Measurements from ENCODE around the gene ACD.

ACD gene

GRCh38 chr16:67645397-67646121 lies 14.5 kb downstream of the ACD start:
- no peak for DNase-seq

GRCh38 chr16:67644038-67644437 lies 16.0 kb downstream of the ACD start:
- no peak for DNase-seq

DNA sequence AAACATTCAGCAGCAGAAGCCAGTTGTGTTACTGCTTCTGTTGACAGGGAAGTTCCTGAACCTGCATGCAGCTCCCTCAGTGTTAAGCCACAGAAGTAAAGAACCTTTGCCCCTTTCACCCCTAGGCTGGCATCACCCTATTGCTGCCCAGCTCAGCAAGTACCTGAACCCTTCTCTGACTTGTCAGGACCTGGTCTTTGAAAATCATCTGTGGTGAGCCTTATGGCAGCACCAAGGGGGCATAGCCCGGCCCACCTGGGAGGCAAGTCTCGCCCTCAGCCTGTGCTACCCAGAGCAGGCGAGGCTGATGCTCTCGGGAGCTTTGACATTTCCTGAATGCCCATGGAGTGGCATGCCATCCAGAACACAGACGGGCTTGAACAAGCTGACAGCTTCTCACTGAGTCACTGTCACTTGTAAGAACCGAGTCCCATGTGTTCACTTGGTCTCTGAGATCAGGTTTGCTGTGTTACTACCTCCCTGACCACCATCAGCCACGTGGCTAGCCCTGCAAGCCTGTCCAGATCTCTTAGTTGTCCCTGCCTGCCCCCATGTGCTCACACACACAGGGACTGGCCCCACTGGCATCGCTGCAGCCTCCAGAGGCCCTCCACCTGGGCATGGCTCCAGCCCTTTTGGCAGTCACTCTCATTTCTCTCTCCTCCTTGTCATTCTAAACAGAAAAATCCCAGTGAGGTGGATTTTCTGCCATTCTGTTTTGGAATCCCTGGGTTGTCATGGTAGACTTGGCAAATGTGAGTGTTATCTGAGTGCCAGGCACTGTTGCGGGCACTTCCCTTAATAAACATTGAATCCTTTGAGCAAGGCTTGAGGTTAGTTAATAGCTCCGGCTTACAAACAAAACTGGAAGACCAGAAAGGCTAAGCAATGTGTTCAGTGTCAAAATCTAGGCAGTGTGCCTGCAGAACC lies 18.0 kb downstream of the ACD start:
- no peak for DNase-seq

GRCh38 chr16:67637625-67638024 lies 22.4 kb downstream of the ACD start:
- DNase-seq = no peak

DNA sequence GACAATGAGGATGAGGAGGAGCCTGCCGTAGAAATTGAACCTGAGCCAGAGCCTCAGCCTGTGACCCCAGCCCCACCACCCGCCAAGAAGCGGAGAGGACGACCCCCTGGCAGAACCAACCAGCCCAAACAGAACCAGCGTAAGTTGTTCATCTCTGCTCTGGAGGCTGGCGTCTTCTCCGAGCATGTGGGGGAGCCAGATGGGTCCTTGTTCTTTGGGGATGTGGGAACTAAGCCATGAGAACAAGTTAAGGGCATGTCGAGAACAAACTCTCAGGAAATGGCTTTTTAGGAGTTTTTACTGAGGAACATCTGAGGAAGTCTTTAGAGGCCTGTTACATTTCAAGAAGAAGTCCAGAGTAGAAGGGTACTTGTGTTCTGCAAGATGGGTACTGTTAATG lies 23.3 kb downstream of the ACD start:
- no peak for DNase-seq

- DNase-seq = no peak
Observed at GRCh38 chr16:67632415-67633172, 27.5 kb downstream of the ACD start.

GRCh38 chr16:67628216-67628615 lies 31.8 kb downstream of the ACD start:
- DNase-seq = no peak

GRCh38 chr16:67613808-67614207 lies 46.3 kb downstream of the ACD start:
- DNase-seq = no peak

DNA sequence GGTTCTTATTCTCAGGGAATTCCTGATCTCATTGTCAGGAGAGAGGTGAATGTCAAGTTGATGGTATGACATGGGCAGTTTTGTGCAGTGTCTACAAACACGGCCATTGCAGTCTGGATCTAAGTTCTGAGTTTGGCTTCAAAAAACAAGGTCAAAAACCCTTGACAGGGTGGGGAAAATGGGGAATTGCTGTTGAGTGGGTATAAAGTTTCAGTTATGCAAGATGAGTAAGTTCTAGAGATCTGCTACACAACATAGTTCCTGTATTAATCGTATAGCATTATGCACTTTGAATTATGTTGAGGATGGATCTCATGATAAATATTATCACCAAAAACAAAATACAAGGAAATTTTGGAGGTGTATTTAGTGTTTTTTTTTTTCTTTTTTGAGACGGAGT lies 51.7 kb downstream of the ACD start:
- no peak for DNase-seq

Measured in NCI-H524 (cell line).